Gastroesophageal sphincter (tissue), 4 donors: ENCODE results near the gene TENM3. TPM values are rescaled to one million over a fixed set of nuclear protein-coding genes. Genes with fewer than 3 reads are reported as not detected.

Experiments
- ATAC-seq: fragments of 150-250 bp; one replicate; pipeline ENCODE4 v1.9.1; 2016; ENCODE audit warnings: mild to moderate bottlenecking, moderate library complexity
- H3K27ac ChIP-seq, 4 donors: fragments of 200-600 bp; sonication (generic) in 3 of 4; 1 replicate in 3 of 4; 2 replicates in 1 of 4; pipeline ENCODE4 v1.5.1; 2016 to 2019
- H3K27me3 ChIP-seq: fragments of 200-600 bp; sonication (generic); one replicate; pipeline ENCODE4 v1.5.1; 2019
- H3K36me3 ChIP-seq, 2 donors: fragments of 200-600 bp; sonication (generic); one replicate each; pipeline ENCODE4 v1.5.1; 2019; ENCODE audit warnings: control low read depth in 1 of 2
- H3K4me1 ChIP-seq, 3 donors: fragments of 200-600 bp; sonication (generic); 1 replicate in 2 of 3; 2 replicates in 1 of 3; pipeline ENCODE4 v1.5.1; 2016 to 2019; ENCODE audit warnings: control low read depth in 2 of 3
- H3K4me3 ChIP-seq, 2 donors: fragments of 200-600 bp; sonication (generic); one replicate each; pipeline ENCODE4 v1.5.1; 2019; ENCODE audit warnings: mild to moderate bottlenecking in 1 of 2, moderate library complexity in 1 of 2
- H3K9me3 ChIP-seq, 3 donors: fragments of 200-600 bp; sonication (generic); one replicate each; pipeline ENCODE4 v1.5.1; 2017 to 2019; ENCODE audit warnings: control low read depth in 2 of 3
- CTCF ChIP-seq, 4 experiments: fragments of 200-600 bp in 2 of 4; fragments of 450-650 bp in 2 of 4; sonication (generic) in 1 of 4; IDR thresholded peaks; one replicate each; pipeline ENCODE4 v1.5.1; 2017 to 2019; ENCODE audit warnings: antibody characterized with exemption in 4 of 4, mild to moderate bottlenecking in 2 of 4, moderate library complexity in 2 of 4
- EP300 ChIP-seq: sonication (generic); formaldehyde crosslinking; IDR thresholded peaks from one replicate; pipeline ENCODE4 v1.6.1; 2017; ENCODE audit warnings: antibody characterized with exemption, mild to moderate bottlenecking
- POLR2A ChIP-seq, 2 donors: fragments of 450-650 bp; IDR thresholded peaks; one replicate each; pipeline ENCODE4 v1.6.1; 2017; ENCODE audit warnings: antibody characterized with exemption in 2 of 2, mild to moderate bottlenecking in 2 of 2, moderate library complexity in 1 of 2
- POLR2AphosphoS5 ChIP-seq: sonication (generic); formaldehyde crosslinking; IDR thresholded peaks from one replicate; pipeline ENCODE4 v1.6.1; 2017; ENCODE audit warnings: antibody characterized with exemption
- WGBS, 2 donors: methylation state at CpG; one replicate each; pipeline ENCODE4 v1.1.5; 2018; ENCODE audit warnings: low coverage in 1 of 2; 5-methylcytosine and 5-hydroxymethylcytosine counted together
- total RNA-seq, 4 donors: library from RNA; depleted of rRNA; stranded (reverse); fragments of >200 nt; gene quantifications; one replicate each; pipeline ENCODE4 v1.1.0, GENCODE V29; 2016

The TENM3 gene
- total RNA-seq, 4 donors from 2014 or later: 8.2 to 39.9 (median 15.8) TPM

- Histone ChIP-seq H3K27me3 (no peaks in the 10 kb centered on the region), H3K36me3 (no peaks in the 10 kb centered on the region), H3K4me3 (no peak overlapping the region), H3K9me3 (no peaks in the 10 kb centered on the region), H3K27ac (no peak overlapping the region), H3K4me1 (no peaks in the 10 kb centered on the region)
- ATAC-seq: no peak
- WGBS, 2 donors: 61 to 69% methylated on average over 11 of the region's 11 CpGs
- no peak for TF ChIP-seq POLR2AphosphoS5
- TF ChIP-seq EP300: no peak
- no peak for TF ChIP-seq CTCF (IDR thresholded peaks at IDR 0.05)
- TF ChIP-seq POLR2A (IDR thresholded peaks at IDR 0.05): no peak
Measured at GRCh38 chr4:182276210-182277109, 33.3 kb downstream of the TENM3 start.

DNA sequence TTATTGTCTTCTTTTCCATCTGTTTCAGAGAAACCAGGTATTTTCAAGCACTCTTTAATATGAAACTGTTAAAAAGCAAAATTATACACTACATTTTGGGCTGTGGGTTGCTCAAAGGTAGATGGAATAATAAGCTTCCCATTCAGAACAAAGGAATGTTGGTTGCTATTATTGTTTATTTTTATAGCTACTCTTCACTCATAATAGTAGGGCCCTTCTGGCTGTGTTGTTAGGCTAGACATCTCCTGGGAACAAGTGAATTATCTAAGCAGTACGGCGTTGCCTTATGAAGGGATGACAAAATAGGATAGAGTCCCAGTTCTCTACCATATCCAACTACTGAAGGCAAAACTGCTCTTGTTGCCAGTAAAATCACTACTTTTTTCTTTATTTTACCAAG lies 34.2 kb downstream of the TENM3 start:
- Histone ChIP-seq H3K36me3 (no peaks in the 10 kb centered on the region), H3K4me3 (no peak overlapping the region), H3K9me3 (no peaks in the 10 kb centered on the region), H3K4me1 (no peaks in the 10 kb centered on the region), H3K27ac (no peak overlapping the region), H3K27me3 (no peaks in the 10 kb centered on the region)
- 26 to 45% methylated on average over 2 of the region's 2 CpGs for WGBS, 2 donors
- ATAC-seq: no peak
- TF ChIP-seq POLR2A (IDR thresholded peaks at IDR 0.05): no peak
- no peak for TF ChIP-seq POLR2AphosphoS5
- TF ChIP-seq CTCF (IDR thresholded peaks at IDR 0.05): no peak
- TF ChIP-seq EP300: no peak

DNA sequence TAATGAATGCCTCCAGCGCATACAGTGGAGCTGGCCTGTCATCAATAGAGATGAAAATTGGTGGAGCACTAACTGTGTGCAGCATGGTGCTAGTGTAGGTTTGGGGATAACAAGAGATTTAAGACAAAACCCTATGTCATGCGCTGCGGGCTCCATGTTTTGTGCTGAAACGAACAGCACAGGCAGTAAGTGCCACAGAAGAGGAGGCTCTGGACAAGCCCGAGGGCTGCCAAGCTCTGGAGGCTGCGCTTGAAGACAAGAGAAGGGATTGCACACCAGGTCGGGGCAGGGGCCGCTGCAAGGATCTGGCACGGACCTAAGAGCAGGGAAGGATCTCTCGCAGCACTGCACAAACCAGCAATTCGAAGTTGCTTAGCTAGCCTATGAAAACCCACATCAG lies 35.5 kb downstream of the TENM3 start:
- ATAC-seq: no peak
- H3K27me3 ChIP-seq: no peaks in the 10 kb centered on the region
- TF ChIP-seq POLR2AphosphoS5: no peak
- no peak for TF ChIP-seq POLR2A (IDR thresholded peaks at IDR 0.05)
- TF ChIP-seq CTCF (IDR thresholded peaks at IDR 0.05): no peak
- no peak for TF ChIP-seq EP300
- no peaks in the 10 kb centered on the region for H3K9me3 ChIP-seq
- no peak overlapping the region for H3K4me3 ChIP-seq
- H3K4me1 ChIP-seq: no peaks in the 10 kb centered on the region
- H3K27ac ChIP-seq: no peak overlapping the region
- 82% methylated on average over 7 of the region's 11 CpGs; no CpG with 5 or more reads in 1 of the 2 donors for WGBS, 2 donors
- H3K36me3 ChIP-seq: no peaks in the 10 kb centered on the region

DNA sequence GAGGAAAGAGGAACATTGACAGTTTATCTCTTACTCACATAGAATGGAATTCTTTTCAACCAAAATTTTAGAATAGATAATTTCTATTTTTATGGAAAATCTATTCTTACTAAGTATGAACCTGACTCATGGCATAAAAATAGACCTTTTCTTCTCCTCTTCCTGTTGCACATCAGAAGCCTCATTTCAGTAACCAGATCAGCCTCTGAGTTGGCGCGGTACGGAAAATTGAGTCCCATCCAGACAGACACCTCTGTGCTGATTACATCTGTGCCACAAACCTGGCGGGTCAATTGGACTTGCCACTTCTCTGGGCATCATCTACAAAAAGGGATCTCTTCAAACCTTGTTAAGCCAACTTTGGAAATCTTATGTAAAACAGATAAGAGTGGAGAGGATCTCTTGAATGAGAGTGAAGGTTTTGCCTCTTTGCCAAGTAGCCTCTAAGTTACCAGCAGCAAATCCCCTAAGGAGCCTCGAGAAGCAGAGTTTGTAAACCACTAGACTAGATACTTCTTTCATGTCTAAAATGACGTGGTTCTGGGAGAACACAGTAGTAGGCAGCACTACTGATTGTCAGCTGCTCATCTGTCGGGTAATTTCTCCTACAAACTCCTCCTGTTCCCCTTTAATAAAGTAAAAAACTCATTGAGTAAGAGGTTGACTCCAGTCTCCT lies 37.4 kb downstream of the TENM3 start:
- H3K4me1 ChIP-seq: no peaks in the 10 kb centered on the region
- no peaks in the 10 kb centered on the region for H3K9me3 ChIP-seq
- ATAC-seq: no peak
- H3K36me3 ChIP-seq: no peaks in the 10 kb centered on the region
- WGBS, 2 donors: 86 to 98% methylated on average over 6 to 7 of the region's 7 CpGs
- H3K4me3 ChIP-seq: no peak overlapping the region
- H3K27ac ChIP-seq: no peak overlapping the region
- no peak for TF ChIP-seq EP300
- TF ChIP-seq POLR2AphosphoS5: no peak
- no peak for TF ChIP-seq CTCF (IDR thresholded peaks at IDR 0.05)
- TF ChIP-seq POLR2A (IDR thresholded peaks at IDR 0.05): no peak
- no peaks in the 10 kb centered on the region for H3K27me3 ChIP-seq
